GM12892 (cell line): ENCODE data around the gene ATRNL1.

Experiments
- DNase-seq: peaks from one replicate; pipeline ENCODE4 v3.0.0; 2011; ENCODE audit not compliant: insufficient read length
- FAIRE-seq: peaks from 2 replicates; lab custom pipeline; 2011; peaks lifted over from hg19 to GRCh38; lab: Jason Lieb, UNC
- POLR2A ChIP-seq: IDR thresholded peaks from 2 replicates; pipeline ENCODE4 v1.6.1; 2011; ENCODE audit warnings: low read depth, low read length, control low read depth
- POLR2AphosphoS5 ChIP-seq: IDR thresholded peaks from 2 replicates; pipeline ENCODE4 v1.6.1; 2011; ENCODE audit warnings: low read depth, low read length, control low read depth
- TAF1 ChIP-seq: IDR thresholded peaks from 2 replicates; pipeline ENCODE4 v1.6.1; 2011; ENCODE audit warnings: low read depth, mild to moderate bottlenecking, control low read depth, low read length, borderline replicate concordance

ATRNL1 gene

DNA sequence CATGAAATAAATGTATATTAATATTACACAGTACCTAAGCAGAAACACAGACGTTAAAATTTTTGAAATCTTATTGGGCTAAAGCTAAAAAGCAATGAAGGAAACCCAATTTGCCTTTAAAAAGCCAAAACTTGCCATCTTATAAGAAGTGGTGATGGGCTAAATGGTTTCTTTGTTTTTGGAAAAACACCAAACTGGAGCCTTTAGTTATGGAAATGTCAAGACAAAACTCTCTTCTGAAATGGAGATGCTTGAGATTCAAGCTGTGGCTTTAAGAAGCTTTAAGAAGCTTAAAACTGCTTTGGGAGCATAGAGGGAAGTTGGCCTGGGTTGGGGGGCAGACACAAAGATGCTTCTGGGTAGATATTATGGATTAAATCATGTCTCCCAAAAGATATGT lies 902.9 kb downstream of the ATRNL1 start:
- FAIRE-seq (no peak), DNase-seq (no peak)
- TF ChIP-seq TAF1 (no peak), POLR2A (no peak), POLR2AphosphoS5 (no peak)

DNA sequence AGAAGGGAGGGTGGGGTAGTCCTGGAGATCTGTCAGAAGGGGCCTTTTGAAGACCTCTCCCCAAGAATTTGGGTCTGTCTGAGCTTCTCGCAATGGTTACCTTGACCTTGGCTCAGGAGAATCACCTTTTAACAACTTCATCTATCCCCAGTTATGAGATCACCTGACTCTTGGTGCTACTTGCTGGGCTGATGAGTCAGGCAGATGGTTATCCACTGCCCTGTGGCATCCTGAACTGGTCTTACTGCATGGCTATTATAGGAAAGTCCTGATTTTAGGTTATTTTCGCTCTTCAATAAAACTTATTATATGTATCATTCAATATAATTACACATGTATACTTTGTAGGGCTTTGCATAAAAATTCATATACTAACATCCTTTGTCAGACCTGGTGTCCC lies 905.1 kb downstream of the ATRNL1 start:
- no peak for DNase-seq
- no peak for FAIRE-seq
- TF ChIP-seq POLR2AphosphoS5 (no peak), POLR2A (no peak), TAF1 (no peak)
